A673 (cell line): ENCODE results near the gene ST6GALNAC6.

Source experiments
- EZH2 ChIP-seq: fragments of 200-600 bp; sonication (generic); IDR thresholded peaks from 2 replicates; pipeline ENCODE4 v1.6.1; 2017; ENCODE audit warnings: borderline replicate concordance, low read depth, mild to moderate bottlenecking, mixed read lengths, antibody characterized with exemption, low read length; ENCODE audit not compliant: poor library complexity, severe bottlenecking
- TF ChIP-seq, protein P1 (sequence below): fragments of 300-800, 200-600 bp; sonication (generic); conservative IDR thresholded peaks from 2 replicates; pipeline ENCODE4 v1.5.1; 2017; ENCODE audit warnings: low read depth, mild to moderate bottlenecking, antibody characterized with exemption, low read length, moderate library complexity, mixed read lengths

DNA sequence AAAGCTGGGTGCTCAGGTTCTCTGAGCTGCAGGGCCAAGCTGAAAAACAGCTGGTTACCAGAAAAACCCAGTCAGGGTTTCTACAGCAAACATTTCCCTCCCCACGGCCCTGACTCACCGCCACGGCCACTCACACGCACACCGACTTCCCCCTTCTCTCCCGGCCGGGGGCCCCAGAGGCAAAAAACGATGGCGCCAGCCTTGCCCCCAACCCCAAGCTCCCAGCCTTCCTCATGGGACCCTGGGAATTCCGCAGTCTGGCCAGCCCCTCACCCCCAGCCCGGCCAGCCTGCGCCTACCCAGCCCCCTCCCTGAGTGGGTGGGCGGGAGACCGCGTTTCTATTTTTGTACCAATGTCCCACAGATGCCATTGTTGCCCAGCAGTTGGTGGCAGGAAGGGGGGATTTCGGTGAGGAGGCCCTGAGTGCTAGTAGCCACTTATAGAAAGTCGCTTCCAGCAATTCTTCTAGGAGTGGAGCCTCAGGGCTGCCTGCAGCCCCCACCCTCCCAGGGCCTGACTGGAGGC, 63.3 kb downstream of the ST6GALNAC6 start:
- TF ChIP-seq, protein P1, sequence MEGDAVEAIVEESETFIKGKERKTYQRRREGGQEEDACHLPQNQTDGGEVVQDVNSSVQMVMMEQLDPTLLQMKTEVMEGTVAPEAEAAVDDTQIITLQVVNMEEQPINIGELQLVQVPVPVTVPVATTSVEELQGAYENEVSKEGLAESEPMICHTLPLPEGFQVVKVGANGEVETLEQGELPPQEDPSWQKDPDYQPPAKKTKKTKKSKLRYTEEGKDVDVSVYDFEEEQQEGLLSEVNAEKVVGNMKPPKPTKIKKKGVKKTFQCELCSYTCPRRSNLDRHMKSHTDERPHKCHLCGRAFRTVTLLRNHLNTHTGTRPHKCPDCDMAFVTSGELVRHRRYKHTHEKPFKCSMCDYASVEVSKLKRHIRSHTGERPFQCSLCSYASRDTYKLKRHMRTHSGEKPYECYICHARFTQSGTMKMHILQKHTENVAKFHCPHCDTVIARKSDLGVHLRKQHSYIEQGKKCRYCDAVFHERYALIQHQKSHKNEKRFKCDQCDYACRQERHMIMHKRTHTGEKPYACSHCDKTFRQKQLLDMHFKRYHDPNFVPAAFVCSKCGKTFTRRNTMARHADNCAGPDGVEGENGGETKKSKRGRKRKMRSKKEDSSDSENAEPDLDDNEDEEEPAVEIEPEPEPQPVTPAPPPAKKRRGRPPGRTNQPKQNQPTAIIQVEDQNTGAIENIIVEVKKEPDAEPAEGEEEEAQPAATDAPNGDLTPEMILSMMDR = no peak
- TF ChIP-seq EZH2 = no peak
